Measurements from ENCODE around the gene TTN. TPM values are rescaled to one million over a fixed set of nuclear protein-coding genes. Genes with fewer than 3 reads are reported as not detected.

TTN gene
- total and polyA plus RNA-seq, 2 donors (not counting 1 experiment from before 2014, with no cell fraction given), result 0.14 to 0.33 TPM

DNA sequence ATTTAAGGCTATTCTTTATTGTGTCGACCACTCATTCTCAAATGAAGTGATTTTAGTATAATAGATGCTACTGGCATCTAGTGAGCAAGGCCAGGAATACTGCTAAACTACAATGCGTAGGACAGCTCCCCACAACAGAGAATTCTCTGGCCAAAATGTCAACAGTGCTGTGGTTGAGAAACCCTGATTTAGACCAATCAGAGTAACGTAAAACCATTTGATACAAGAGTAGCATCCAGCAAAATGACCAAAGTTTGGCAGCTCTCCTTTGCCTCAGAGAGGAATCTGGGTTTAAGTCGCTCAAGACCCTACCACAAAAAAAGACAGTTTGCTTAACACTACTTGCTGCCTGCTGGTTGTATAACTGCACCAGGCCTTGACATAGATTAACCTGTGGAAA, 37.0 kb upstream of the TTN start:
- Histone ChIP-seq H3K4me1 (ENCODE audit: control insufficient read depth, extremely low read depth, insufficient read depth, low read length) (peaks cover 5% of the 10 kb centered on the region), H3K36me3 (ENCODE audit: control insufficient read depth, insufficient read depth, low read length) (no peaks in the 10 kb centered on the region), H3K4me3 (replicated peaks in 1 of 4; ENCODE audit: control extremely low read depth in 1 of 4, insufficient read depth in 1 of 4, low read depth in 3 of 4, low read length in 4 of 4) (no peak overlapping the region), H3K27ac (ENCODE audit: insufficient read depth, low read length) (no peak overlapping the region), H4K20me1 (ENCODE audit: control insufficient read depth, extremely low read depth, insufficient read depth, low read length) (no peaks in the 10 kb centered on the region), H2AFZ (ENCODE audit: low read length) (no peak overlapping the region), H3K4me2 (ENCODE audit: extremely low read depth, insufficient read depth, low read length) (no peak overlapping the region), H3K79me2 (ENCODE audit: control insufficient read depth, insufficient read depth, low read length) (no peaks in the 10 kb centered on the region), H3K27me3 (ENCODE audit: control insufficient read depth, insufficient read depth, low read length) (no peaks in the 10 kb centered on the region), H3K9ac (ENCODE audit: insufficient read depth, low read length) (no peak overlapping the region), H3K9me3 (ENCODE audit: control insufficient read depth, insufficient read depth, low read depth, low read length) (no peaks in the 10 kb centered on the region)
- TF ChIP-seq CTCF (conservative IDR thresholded peaks at IDR 0.05 in 1 of 2, IDR thresholded peaks at IDR 0.05 in 1 of 2; ENCODE audit: low read depth in 1 of 2, low read length in 2 of 2) (no peak), EZH2 (IDR thresholded peaks at IDR 0.05; ENCODE audit: low read length, missing control alignments) (no peak)
- peak; percentile 65 to 77 for DNase-seq (ENCODE audit: low read depth in 2 of 2)

GRCh38 chr2:178843697-178844096, 36.5 kb upstream of the TTN start:
- Histone ChIP-seq H3K36me3 (ENCODE audit: control insufficient read depth, insufficient read depth, low read length) (no peaks in the 10 kb centered on the region), H3K4me1 (ENCODE audit: control insufficient read depth, extremely low read depth, insufficient read depth, low read length) (peaks cover 5% of the 10 kb centered on the region), H3K9me3 (ENCODE audit: control insufficient read depth, insufficient read depth, low read depth, low read length) (no peaks in the 10 kb centered on the region), H3K79me2 (ENCODE audit: control insufficient read depth, insufficient read depth, low read length) (no peaks in the 10 kb centered on the region), H3K27ac (ENCODE audit: insufficient read depth, low read length) (no peak overlapping the region), H3K9ac (ENCODE audit: insufficient read depth, low read length) (no peak overlapping the region), H4K20me1 (ENCODE audit: control insufficient read depth, extremely low read depth, insufficient read depth, low read length) (no peaks in the 10 kb centered on the region), H3K4me3 (replicated peaks in 1 of 4; ENCODE audit: control extremely low read depth in 1 of 4, insufficient read depth in 1 of 4, low read depth in 3 of 4, low read length in 4 of 4) (no peak overlapping the region), H3K4me2 (ENCODE audit: extremely low read depth, insufficient read depth, low read length) (no peak overlapping the region), H2AFZ (ENCODE audit: low read length) (no peak overlapping the region), H3K27me3 (ENCODE audit: control insufficient read depth, insufficient read depth, low read length) (no peaks in the 10 kb centered on the region)
- no peak for TF ChIP-seq EZH2 (IDR thresholded peaks at IDR 0.05; ENCODE audit: low read length, missing control alignments)
- TF ChIP-seq CTCF (conservative IDR thresholded peaks at IDR 0.05 in 1 of 2, IDR thresholded peaks at IDR 0.05 in 1 of 2; ENCODE audit: low read depth in 1 of 2, low read length in 2 of 2), result no peak
- DNase-seq (ENCODE audit: low read depth in 2 of 2), result no peak

- Histone ChIP-seq H3K9ac (ENCODE audit: insufficient read depth, low read length) (no peak overlapping the region), H3K4me3 (replicated peaks in 1 of 4; ENCODE audit: control extremely low read depth in 1 of 4, insufficient read depth in 1 of 4, low read depth in 3 of 4, low read length in 4 of 4) (no peak overlapping the region), H4K20me1 (ENCODE audit: control insufficient read depth, extremely low read depth, insufficient read depth, low read length) (no peaks in the 10 kb centered on the region), H3K27me3 (ENCODE audit: control insufficient read depth, insufficient read depth, low read length) (no peaks in the 10 kb centered on the region), H3K27ac (ENCODE audit: insufficient read depth, low read length) (no peak overlapping the region), H3K36me3 (ENCODE audit: control insufficient read depth, insufficient read depth, low read length) (no peaks in the 10 kb centered on the region), H2AFZ (ENCODE audit: low read length) (no peak overlapping the region), H3K9me3 (ENCODE audit: control insufficient read depth, insufficient read depth, low read depth, low read length) (no peaks in the 10 kb centered on the region), H3K79me2 (ENCODE audit: control insufficient read depth, insufficient read depth, low read length) (no peaks in the 10 kb centered on the region), H3K4me1 (ENCODE audit: control insufficient read depth, extremely low read depth, insufficient read depth, low read length) (no peaks in the 10 kb centered on the region), H3K4me2 (ENCODE audit: extremely low read depth, insufficient read depth, low read length) (no peak overlapping the region)
- TF ChIP-seq EZH2 (IDR thresholded peaks at IDR 0.05; ENCODE audit: low read length, missing control alignments), result no peak
- no peak for TF ChIP-seq CTCF (conservative IDR thresholded peaks at IDR 0.05 in 1 of 2, IDR thresholded peaks at IDR 0.05 in 1 of 2; ENCODE audit: low read depth in 1 of 2, low read length in 2 of 2)
- DNase-seq (ENCODE audit: low read depth in 2 of 2), result no peak
Measured at GRCh38 chr2:178836807-178837206, 29.6 kb upstream of the TTN start.

Data from fibroblast of lung (primary cell).